HCT116 (cell line): ENCODE measurements around the gene MOB3B.

Source experiments
- ELF1 ChIP-seq: IDR thresholded peaks from 2 replicates; pipeline ENCODE4 v1.6.1; 2012; ENCODE audit warnings: low read depth, borderline replicate concordance
- EZH2 ChIP-seq: fragments of 200-600 bp; sonication (generic); IDR thresholded peaks from 2 replicates; pipeline ENCODE4 v1.6.1; 2017; ENCODE audit warnings: antibody characterized with exemption, mixed run types

DNA sequence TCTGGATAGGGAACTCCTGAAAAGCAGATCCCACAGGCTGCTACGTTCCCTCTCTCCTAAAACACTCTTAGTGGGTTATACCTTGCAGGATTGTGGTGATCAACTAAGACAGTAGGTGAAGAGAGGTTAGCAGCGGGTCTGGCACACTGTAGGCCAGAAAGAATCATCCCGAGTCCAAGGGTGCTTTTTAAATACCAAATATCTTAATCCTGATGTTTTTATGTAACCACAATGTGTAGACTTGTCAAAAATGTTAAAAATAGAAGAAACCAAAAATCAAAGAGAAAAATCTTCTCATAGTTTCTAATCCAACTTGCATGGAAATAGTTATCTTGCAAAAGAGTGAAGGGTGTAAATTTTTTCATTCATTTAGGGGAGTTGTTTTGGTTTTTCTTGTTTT lies 57.8 kb downstream of the MOB3B start:
- TF ChIP-seq EZH2 (no peak), ELF1 (no peak)
